Embryonic facial prominence (tissue), 1 donor: ENCODE results near the gene EMP2.

ENCODE experiments used
- DNase-seq: peaks from one replicate; pipeline ENCODE4 v3.0.0-alpha.2; 2016; ENCODE audit errors: extremely low spot score

EMP2 gene

GRCh38 chr16:10490141-10490540 is 90.3 kb downstream of the EMP2 start:
- no peak for DNase-seq

DNA sequence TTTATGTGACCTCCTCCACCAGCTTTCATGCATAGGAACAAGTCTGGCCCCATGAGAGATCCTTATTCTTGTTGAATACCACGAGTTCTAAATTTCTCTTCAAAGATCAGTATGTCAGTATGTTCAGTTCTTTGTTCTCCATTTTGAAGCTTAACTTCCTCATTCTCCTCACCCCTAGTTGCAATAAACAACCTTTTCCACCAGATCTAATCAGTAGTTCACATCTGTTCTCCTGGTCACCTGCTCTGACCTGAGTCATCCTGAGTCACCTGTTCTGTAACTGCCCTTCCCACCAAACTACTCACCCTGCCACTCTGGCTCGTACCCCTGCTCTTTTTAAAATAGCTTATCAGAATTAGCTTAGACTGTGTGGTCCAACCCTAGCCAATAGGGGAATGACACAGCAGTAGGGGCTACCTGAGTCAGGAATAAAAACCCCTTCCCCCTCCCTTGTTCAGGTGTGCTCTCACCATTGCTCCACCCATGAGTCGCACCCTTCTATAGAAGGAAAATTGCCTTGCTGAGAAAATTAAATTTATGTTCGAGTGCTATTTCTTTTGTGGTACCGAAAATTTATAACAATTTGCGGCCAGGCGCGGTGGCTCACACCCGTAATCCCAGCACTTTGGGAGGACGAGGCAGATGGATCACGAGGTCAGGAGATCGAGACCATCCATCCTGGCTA is 94.6 kb downstream of the EMP2 start:
- DNase-seq, result no peak

DNA sequence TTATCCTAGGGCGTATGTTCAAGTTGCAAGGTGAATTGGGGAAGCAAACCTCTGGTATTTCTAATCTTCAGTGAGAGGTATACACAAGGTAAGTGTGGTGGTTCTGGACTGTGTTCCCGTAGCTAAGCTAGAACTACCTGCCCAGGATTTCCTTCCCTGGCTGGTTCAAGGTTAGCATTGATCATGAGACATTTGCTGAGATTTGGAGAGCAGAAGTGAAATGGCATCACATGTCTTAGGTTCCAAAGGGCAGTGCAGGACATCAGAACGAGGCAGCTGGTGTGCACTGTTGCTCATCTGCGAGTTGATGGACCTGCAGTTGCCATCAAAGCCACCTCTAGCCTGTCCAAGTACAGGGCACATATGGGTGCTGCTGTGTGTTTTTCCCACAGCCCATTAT is 95.2 kb downstream of the EMP2 start:
- no peak for DNase-seq

DNA sequence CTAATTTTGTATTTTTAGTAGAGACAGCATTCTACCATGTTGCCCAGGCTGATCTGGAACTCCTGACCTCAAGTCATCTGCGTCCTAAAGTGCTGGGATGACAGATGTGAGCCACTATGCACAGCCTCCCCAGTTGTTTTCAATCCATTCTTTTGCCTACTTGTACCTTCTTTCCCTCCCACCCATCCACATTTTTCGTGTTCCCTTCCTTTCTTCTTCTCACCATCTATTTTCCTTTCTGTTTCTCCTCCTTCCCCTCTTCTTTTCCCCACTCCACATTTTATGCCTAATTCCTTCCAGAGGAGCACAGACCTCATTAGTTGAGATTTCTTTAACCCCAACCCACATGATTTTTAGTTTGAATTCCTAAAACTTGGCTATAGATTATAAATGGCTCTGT is 100.2 kb downstream of the EMP2 start:
- DNase-seq, result no peak
